MCF 10A (cell line): ENCODE measurements around the gene LDLRAD4. TPM values are rescaled to one million over a fixed set of nuclear protein-coding genes. Genes with fewer than 3 reads are reported as not detected.

ENCODE experiments used
- BruUV-seq: library from RNA; stranded (reverse); fragments of 400-500 nt; replicated peaks from 2 replicates; lab custom pipeline; 2021; lab: Mats Ljungman, UMichigan
- CTCF ChIA-PET: fragments of 300-600 bp; sonication (Branson Sonifier 250); formaldehyde crosslinking; extraction: SDS; loops from one replicate; lab custom pipeline; 2021; ENCODE audit warnings: antibody characterized with exemption, inconsistent platforms; lab: Yijun Ruan, JAX
- POLR2A ChIA-PET: fragments of 300-600, 350-650 bp; sonication (Branson Sonifier 250); formaldehyde crosslinking; extraction: SDS; loops from one replicate; lab custom pipeline; 2020; ENCODE audit warnings: antibody characterized with exemption, inconsistent platforms; lab: Yijun Ruan, JAX
- DNase-seq: peaks from one replicate; pipeline ENCODE4 v3.0.0-alpha.2; 2018; ENCODE audit not compliant: unreplicated experiment
- H3K27ac Mint-ChIP-seq: one replicate; pipeline ENCODE4 v1.8.0; 2022; ENCODE audit warnings: mild to moderate bottlenecking, low read depth, mixed read lengths; ENCODE audit not compliant: unreplicated experiment
- H3K27me3 Mint-ChIP-seq: one replicate; pipeline ENCODE4 v1.8.0; 2022; ENCODE audit warnings: mixed read lengths; ENCODE audit not compliant: insufficient read depth, unreplicated experiment
- H3K36me3 Mint-ChIP-seq: one replicate; pipeline ENCODE4 v1.8.0; 2022; ENCODE audit warnings: mild to moderate bottlenecking, moderate library complexity, mixed read lengths; ENCODE audit not compliant: insufficient read depth, unreplicated experiment
- H3K4me1 Mint-ChIP-seq: one replicate; pipeline ENCODE4 v1.8.0; 2022; ENCODE audit warnings: mixed read lengths; ENCODE audit not compliant: insufficient read depth, unreplicated experiment
- H3K4me3 Mint-ChIP-seq: one replicate; pipeline ENCODE4 v1.8.0; 2022; ENCODE audit warnings: mild to moderate bottlenecking, moderate library complexity, mixed read lengths; ENCODE audit not compliant: unreplicated experiment
- H3K9me3 Mint-ChIP-seq: one replicate; pipeline ENCODE4 v1.8.0; 2022; ENCODE audit warnings: mixed read lengths; ENCODE audit not compliant: unreplicated experiment
- intact Hi-C: fragments of 100-400 bp; cut with micrococcal nuclease; formaldehyde crosslinking; loops from 2 replicates; pipeline ENCODE4 v1.14.1; 2022
- total RNA-seq: library from RNA; stranded (reverse); gene quantifications from 2 replicates; pipeline ENCODE4 v1.2.3, GENCODE V29; 2022
- TF ChIP-seq, protein P1 (sequence below): fragments of 200-600 bp; IDR thresholded peaks from one replicate; pipeline ENCODE4 v1.8.0; 2022; ENCODE audit warnings: antibody characterized with exemption, mild to moderate bottlenecking; ENCODE audit not compliant: unreplicated experiment

LDLRAD4 gene
- total RNA-seq, 1 experiment from 2014 or later: not detected

DNA sequence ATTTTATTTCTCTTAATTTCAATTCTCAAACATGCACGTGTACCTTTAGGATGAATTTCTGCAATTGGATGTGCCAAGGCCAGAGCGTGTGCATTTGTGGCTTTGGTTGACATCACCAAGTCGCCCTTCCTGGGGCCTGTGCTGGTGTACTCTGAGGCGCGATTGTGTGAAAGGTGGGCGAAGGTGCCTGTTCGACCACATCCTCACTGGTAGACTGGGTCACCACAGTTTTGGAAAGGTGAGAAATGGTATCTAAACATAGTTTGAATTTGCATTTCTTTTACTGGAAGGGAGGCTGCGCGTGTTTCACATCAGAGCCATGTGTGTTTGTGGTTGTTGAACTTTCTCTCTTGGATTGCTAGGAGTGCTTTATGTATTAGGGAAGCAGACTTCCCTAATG, 89.8 kb downstream of the LDLRAD4 start:
- intact Hi-C loops: no loop called here
- no peak overlapping the region for H3K4me3 Mint-ChIP-seq
- H3K4me1 Mint-ChIP-seq: no peaks in the 10 kb centered on the region
- TF ChIP-seq, protein P1, sequence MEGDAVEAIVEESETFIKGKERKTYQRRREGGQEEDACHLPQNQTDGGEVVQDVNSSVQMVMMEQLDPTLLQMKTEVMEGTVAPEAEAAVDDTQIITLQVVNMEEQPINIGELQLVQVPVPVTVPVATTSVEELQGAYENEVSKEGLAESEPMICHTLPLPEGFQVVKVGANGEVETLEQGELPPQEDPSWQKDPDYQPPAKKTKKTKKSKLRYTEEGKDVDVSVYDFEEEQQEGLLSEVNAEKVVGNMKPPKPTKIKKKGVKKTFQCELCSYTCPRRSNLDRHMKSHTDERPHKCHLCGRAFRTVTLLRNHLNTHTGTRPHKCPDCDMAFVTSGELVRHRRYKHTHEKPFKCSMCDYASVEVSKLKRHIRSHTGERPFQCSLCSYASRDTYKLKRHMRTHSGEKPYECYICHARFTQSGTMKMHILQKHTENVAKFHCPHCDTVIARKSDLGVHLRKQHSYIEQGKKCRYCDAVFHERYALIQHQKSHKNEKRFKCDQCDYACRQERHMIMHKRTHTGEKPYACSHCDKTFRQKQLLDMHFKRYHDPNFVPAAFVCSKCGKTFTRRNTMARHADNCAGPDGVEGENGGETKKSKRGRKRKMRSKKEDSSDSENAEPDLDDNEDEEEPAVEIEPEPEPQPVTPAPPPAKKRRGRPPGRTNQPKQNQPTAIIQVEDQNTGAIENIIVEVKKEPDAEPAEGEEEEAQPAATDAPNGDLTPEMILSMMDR: no peak
- BruUV-seq: no TSS peak
- peaks cover 5% of the 10 kb centered on the region for H3K36me3 Mint-ChIP-seq
- no peaks in the 10 kb centered on the region for H3K27me3 Mint-ChIP-seq
- POLR2A ChIA-PET: no interaction called here
- no peak overlapping the region for H3K27ac Mint-ChIP-seq
- CTCF ChIA-PET: no interaction called here
- H3K9me3 Mint-ChIP-seq: peaks cover 26% of the 10 kb centered on the region
- DNase-seq: no peak

DNA sequence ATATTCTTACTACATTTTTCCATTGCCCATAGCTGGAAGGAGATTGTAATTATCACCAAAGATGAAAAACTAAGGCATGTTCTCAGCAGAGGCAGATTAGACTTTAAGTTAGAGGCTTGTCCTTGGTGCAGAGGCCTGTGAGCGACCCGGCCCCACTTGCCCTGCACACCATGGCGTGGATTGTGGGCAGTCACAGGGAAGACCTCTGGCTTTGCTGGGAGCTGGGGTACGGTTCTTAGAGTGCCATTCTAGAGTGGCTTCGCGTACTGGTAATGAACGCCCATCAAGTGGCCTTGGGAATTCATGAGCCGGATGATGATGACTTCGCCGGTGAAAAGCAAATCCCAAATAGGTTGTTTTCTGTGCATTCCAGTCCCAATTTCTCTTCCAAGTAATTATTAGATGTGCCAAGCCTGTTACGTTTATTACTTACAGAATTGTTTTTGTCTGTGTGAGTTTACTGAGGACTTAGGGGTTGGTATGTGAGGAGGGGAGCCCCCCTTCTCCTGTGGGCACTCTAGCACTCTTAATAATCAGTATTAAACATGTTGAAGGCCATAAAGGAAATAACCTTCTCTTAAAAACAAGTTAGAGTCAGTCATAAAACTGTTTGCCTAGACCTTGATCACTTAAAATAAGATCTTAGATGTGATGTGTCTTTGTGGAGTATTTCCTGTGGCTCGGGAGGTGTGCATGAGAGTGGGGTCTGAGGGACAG, 90.6 kb downstream of the LDLRAD4 start:
- Mint-ChIP-seq H3K27me3 (no peaks in the 10 kb centered on the region), H3K4me3 (no peak overlapping the region), H3K36me3 (peaks cover 5% of the 10 kb centered on the region), H3K4me1 (no peaks in the 10 kb centered on the region), H3K27ac (no peak overlapping the region), H3K9me3 (peaks cover 24% of the 10 kb centered on the region)
- BruUV-seq: no TSS peak
- ChIA-PET CTCF (no interaction called here), POLR2A (no interaction called here)
- TF ChIP-seq, protein P1: no peak
- no peak for DNase-seq
- intact Hi-C loops: no loop called here

DNA sequence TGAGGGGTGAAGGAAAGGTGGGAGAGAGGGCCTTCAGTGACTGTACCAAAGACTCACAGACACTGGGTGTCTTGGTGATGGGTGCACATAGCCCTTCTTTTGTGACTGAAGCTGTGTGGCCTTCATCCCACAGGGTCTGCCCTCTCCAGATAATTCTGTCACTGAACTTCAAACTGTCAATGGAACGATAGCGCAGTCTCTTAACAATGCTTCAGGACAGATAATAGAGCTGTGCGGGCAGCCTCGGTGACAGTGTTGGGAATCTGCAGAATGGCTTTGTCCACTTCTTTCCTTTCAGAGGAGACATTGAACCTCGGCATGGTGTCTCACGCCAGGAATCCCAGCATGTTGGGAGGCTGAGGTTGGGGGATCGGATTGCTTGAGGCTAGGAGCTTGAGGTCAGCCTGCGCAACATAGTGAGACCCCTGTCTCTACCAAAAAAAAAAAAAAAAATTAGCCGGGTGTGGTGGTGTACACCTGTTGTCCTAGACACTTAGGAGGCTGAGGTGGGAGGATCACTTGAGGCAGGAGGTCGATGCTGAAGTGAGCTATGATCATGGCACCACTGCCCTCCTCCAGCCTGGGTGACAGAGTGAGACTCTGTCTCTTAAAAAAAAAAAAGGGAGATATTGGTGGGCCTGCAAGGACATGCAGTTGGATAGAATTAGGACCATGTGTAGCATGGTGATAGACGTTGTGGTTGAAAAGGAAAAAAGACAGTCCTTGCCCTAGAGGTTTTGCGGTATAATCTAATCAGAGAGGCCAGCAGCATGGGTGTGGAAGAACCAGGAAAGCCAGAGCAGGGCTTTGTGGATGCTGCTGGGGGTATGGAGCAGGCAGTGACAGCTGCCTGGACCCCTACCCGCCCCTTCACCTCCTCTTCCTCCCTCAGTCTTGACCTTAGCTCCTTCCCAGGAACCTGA, 91.4 kb downstream of the LDLRAD4 start:
- H3K27ac Mint-ChIP-seq: no peak overlapping the region
- intact Hi-C loops: no loop called here
- POLR2A ChIA-PET: interaction anchor here (0.6 kb wide), 1 partner anchor 32 kb away, joined by 3 read pairs; no protein-coding TSS in a partner anchor
- CTCF ChIA-PET: no interaction called here
- H3K36me3 Mint-ChIP-seq: peaks cover 5% of the 10 kb centered on the region
- TF ChIP-seq, protein P1: no peak
- H3K27me3 Mint-ChIP-seq: no peaks in the 10 kb centered on the region
- peaks cover 27% of the 10 kb centered on the region for H3K9me3 Mint-ChIP-seq
- H3K4me1 Mint-ChIP-seq: no peaks in the 10 kb centered on the region
- no peak overlapping the region for H3K4me3 Mint-ChIP-seq
- no TSS peak for BruUV-seq
- no peak for DNase-seq

DNA sequence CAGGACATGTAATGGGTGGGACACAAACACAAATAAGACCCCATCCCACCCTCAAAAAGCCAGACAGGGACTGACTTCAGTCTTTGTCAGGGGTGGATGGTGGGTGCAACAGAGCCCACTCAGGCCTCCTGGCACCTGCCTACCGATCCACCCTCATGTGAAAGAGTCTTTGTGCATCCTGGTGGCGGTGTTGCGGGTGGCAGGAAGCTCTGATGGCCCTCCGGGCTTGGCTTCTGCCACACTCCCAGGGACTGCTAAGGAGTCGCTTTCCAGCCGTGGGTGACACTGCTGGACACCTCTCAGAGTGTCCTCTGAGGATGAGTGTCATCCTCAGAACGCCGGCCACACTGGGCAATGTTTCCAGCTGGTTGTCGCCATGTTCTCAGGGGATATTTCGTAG, 92.6 kb downstream of the LDLRAD4 start:
- no peaks in the 10 kb centered on the region for H3K27me3 Mint-ChIP-seq
- POLR2A ChIA-PET: no interaction called here

More for the DNA sequence above, 92.6 kb downstream of the LDLRAD4 start:
- Mint-ChIP-seq H3K36me3 (peaks cover 5% of the 10 kb centered on the region), H3K4me3 (no peak overlapping the region), H3K27ac (no peak overlapping the region), H3K9me3 (peaks cover 39% of the 10 kb centered on the region), H3K4me1 (no peaks in the 10 kb centered on the region)
- no peak for DNase-seq
- CTCF ChIA-PET: no interaction called here
- no TSS peak for BruUV-seq
- TF ChIP-seq, protein P1: no peak
- intact Hi-C loops: no loop called here
